H9 (cell line): ENCODE data around the gene MUC5AC. TPM values are rescaled to one million over a fixed set of nuclear protein-coding genes. Genes with fewer than 3 reads are reported as not detected.

ENCODE experiments used
- DNase-seq: peaks from one replicate; pipeline ENCODE4 v3.0.0-alpha.2; 2017
- H2AFZ ChIP-seq: one replicate; pipeline ENCODE4 v1.6.1; 2013; ENCODE audit warnings: mild to moderate bottlenecking, low read length, control low read depth, moderate library complexity
- H2AK5ac ChIP-seq: 2 replicates; pipeline ENCODE4 v1.6.1; 2013; ENCODE audit warnings: low read length, control low read depth, mixed read lengths; ENCODE audit not compliant: insufficient read length
- H2BK120ac ChIP-seq: one replicate; pipeline ENCODE4 v1.6.1; 2013; ENCODE audit warnings: low read depth, mild to moderate bottlenecking, low read length, control low read depth, inconsistent platforms; ENCODE audit not compliant: poor library complexity, severe bottlenecking
- H2BK12ac ChIP-seq: 2 replicates; pipeline ENCODE4 v1.6.1; 2013; ENCODE audit warnings: low read length, control low read depth, mixed read lengths, low read depth; ENCODE audit not compliant: insufficient read length
- H2BK15ac ChIP-seq: 2 replicates; pipeline ENCODE4 v1.6.1; 2013; ENCODE audit warnings: low read depth, low read length, control low read depth
- H2BK20ac ChIP-seq: one replicate; pipeline ENCODE4 v1.6.1; 2013; ENCODE audit warnings: low read depth, mild to moderate bottlenecking, low read length, control low read depth, inconsistent platforms; ENCODE audit not compliant: poor library complexity, severe bottlenecking
- H2BK5ac ChIP-seq: 2 replicates; pipeline ENCODE4 v1.6.1; 2013; ENCODE audit warnings: low read length, control low read depth, mixed read lengths; ENCODE audit not compliant: insufficient read length
- H3K14ac ChIP-seq: 2 replicates; pipeline ENCODE4 v1.6.1; 2013; ENCODE audit warnings: low read length, control low read depth; ENCODE audit not compliant: insufficient read depth
- H3K18ac ChIP-seq: 2 replicates; pipeline ENCODE4 v1.6.1; 2013; ENCODE audit warnings: low read depth, mild to moderate bottlenecking, mixed read lengths, low read length, control low read depth; ENCODE audit not compliant: insufficient read length
- H3K23ac ChIP-seq: 2 replicates; pipeline ENCODE4 v1.6.1; 2013; ENCODE audit warnings: low read length, control low read depth, mixed read lengths, low read depth; ENCODE audit not compliant: insufficient read length
- H3K23me2 ChIP-seq: 2 replicates; pipeline ENCODE4 v1.6.1; 2013; ENCODE audit warnings: low read depth, mild to moderate bottlenecking, mixed read lengths, low read length, control low read depth; ENCODE audit not compliant: insufficient read length, poor library complexity, severe bottlenecking
- H3K27ac ChIP-seq: 2 replicates; pipeline ENCODE4 v1.5.1; 2013; ENCODE audit warnings: low read length, control low read depth, mixed read lengths, low read depth; ENCODE audit not compliant: insufficient read length
- H3K27me3 ChIP-seq: 2 replicates; pipeline ENCODE4 v1.6.1; 2013; ENCODE audit warnings: low read length, control low read depth, inconsistent platforms; ENCODE audit not compliant: insufficient read depth
- H3K4ac ChIP-seq: 2 replicates; pipeline ENCODE4 v1.6.1; 2013; ENCODE audit warnings: low read depth, mild to moderate bottlenecking, control low read depth, inconsistent platforms, low read length, moderate library complexity
- H3K4me1 ChIP-seq: 2 replicates; pipeline ENCODE4 v1.6.1; 2013; ENCODE audit warnings: low read length, control low read depth, inconsistent platforms; ENCODE audit not compliant: insufficient read depth
- H3K4me2 ChIP-seq: 2 replicates; pipeline ENCODE4 v1.6.1; 2013; ENCODE audit warnings: low read length, control low read depth, mixed read lengths; ENCODE audit not compliant: insufficient read length, insufficient read depth
- H3K56ac ChIP-seq: 2 replicates; pipeline ENCODE4 v1.6.1; 2013; ENCODE audit warnings: low read depth, mild to moderate bottlenecking, mixed read lengths, low read length, control low read depth; ENCODE audit not compliant: insufficient read length
- H3K79me1 ChIP-seq: 2 replicates; pipeline ENCODE4 v1.6.1; 2013; ENCODE audit warnings: low read depth, mild to moderate bottlenecking, moderate library complexity, low read length, control low read depth, inconsistent platforms; ENCODE audit not compliant: insufficient read depth, poor library complexity, severe bottlenecking
- H3K79me2 ChIP-seq: 2 replicates; pipeline ENCODE4 v1.6.1; 2013; ENCODE audit warnings: low read length, control low read depth, inconsistent platforms; ENCODE audit not compliant: insufficient read depth
- H3K9ac ChIP-seq: 2 replicates; pipeline ENCODE4 v1.6.1; 2013; ENCODE audit warnings: low read length, control low read depth, mixed read lengths; ENCODE audit not compliant: insufficient read length; ENCODE audit errors: extremely low read depth
- H3K9me3 ChIP-seq: one replicate; pipeline ENCODE4 v1.6.1; 2013; ENCODE audit warnings: low read depth, low read length, inconsistent platforms; ENCODE audit not compliant: control insufficient read depth
- H3T11ph ChIP-seq: one replicate; pipeline ENCODE4 v1.6.1; 2013; ENCODE audit warnings: mild to moderate bottlenecking, low read length, control low read depth, inconsistent platforms
- H4K20me1 ChIP-seq: one replicate; pipeline ENCODE4 v1.6.1; 2013; ENCODE audit not compliant: control insufficient read depth, insufficient read length, insufficient read depth
- H4K5ac ChIP-seq: 2 replicates; pipeline ENCODE4 v1.6.1; 2013; ENCODE audit warnings: low read depth, mild to moderate bottlenecking, mixed read lengths, low read length, control low read depth; ENCODE audit not compliant: insufficient read length
- H4K8ac ChIP-seq: replicated peaks from 2 replicates; pipeline ENCODE4 v1.6.1; 2013; ENCODE audit warnings: low read length, control low read depth, mixed read lengths, low read depth; ENCODE audit not compliant: insufficient read length
- H4K91ac ChIP-seq: 2 replicates; pipeline ENCODE4 v1.6.1; 2013; ENCODE audit warnings: low read depth, mild to moderate bottlenecking, moderate library complexity, mixed read lengths, low read length, control low read depth; ENCODE audit not compliant: insufficient read length
- H3K27ac Mint-ChIP-seq, 3 experiments: 2 replicates in 2 of 3; 3 replicates in 1 of 3; pipeline ENCODE4 v1.8.0; 2020 to 2021; ENCODE audit warnings: mixed read lengths in 3 of 3, mild to moderate bottlenecking in 1 of 3, moderate library complexity in 1 of 3
- H3K27me3 Mint-ChIP-seq: 2 replicates; pipeline ENCODE4 v1.8.0; 2021; ENCODE audit warnings: low read depth, mild to moderate bottlenecking, moderate library complexity, mixed read lengths
- H3K36me3 Mint-ChIP-seq, 3 experiments: 2 replicates in 2 of 3; 3 replicates in 1 of 3; pipeline ENCODE4 v1.8.0; 2020 to 2021; ENCODE audit warnings: low read depth in 3 of 3, mixed read lengths in 3 of 3; ENCODE audit not compliant: insufficient read depth in 1 of 3
- H3K4me1 Mint-ChIP-seq, 2 experiments: 2 replicates each; pipeline ENCODE4 v1.8.0; 2020; ENCODE audit warnings: mixed read lengths in 2 of 2
- H3K4me3 Mint-ChIP-seq, 2 experiments: 2 replicates in 1 of 2; 3 replicates in 1 of 2; pipeline ENCODE4 v1.8.0; 2020 to 2021; ENCODE audit warnings: mild to moderate bottlenecking in 2 of 2, mixed read lengths in 2 of 2, moderate library complexity in 1 of 2
- H3K9me3 Mint-ChIP-seq, 2 experiments: 2 replicates in 1 of 2; 3 replicates in 1 of 2; pipeline ENCODE4 v1.8.0; 2020; ENCODE audit warnings: mild to moderate bottlenecking in 2 of 2, mixed read lengths in 2 of 2, moderate library complexity in 1 of 2
- CTCF ChIP-seq: fragments of 200-600 bp; sonication (generic); conservative IDR thresholded peaks from 3 replicates; pipeline ENCODE4 v1.8.0; 2021; ENCODE audit warnings: antibody characterized with exemption, mild to moderate bottlenecking
- WGBS: extraction: QIAGEN DNeasy Blood & Tissue Kit; methylation state at CpG from one replicate; pipeline ENCODE4 v1.1.7; 2013; ENCODE audit warnings: missing lambda C conversion rate, low lambda C conversion rate, mixed read lengths; ENCODE audit not compliant: insufficient read length; ENCODE audit errors: extremely low coverage; 5-methylcytosine and 5-hydroxymethylcytosine counted together
- total RNA-seq: library from RNA; stranded (reverse); gene quantifications from 2 replicates; pipeline ENCODE4 v1.2.1, GENCODE V29; 2021

The MUC5AC gene
- total RNA-seq, 1 experiment from 2014 or later, result not detected

- no peak for DNase-seq
These were observed 7.7 kb downstream of the MUC5AC start for GRCh38 chr11:1165256-1166041.

More at GRCh38 chr11:1165256-1166041, 7.7 kb downstream of the MUC5AC start:
- H3K4me1 ChIP-seq, result no peaks in the 10 kb centered on the region
- no peak overlapping the region for H4K5ac ChIP-seq
- no peaks in the 10 kb centered on the region for H3K79me1 ChIP-seq
- no peak overlapping the region for H3K27ac ChIP-seq
- no peak overlapping the region for H3K18ac ChIP-seq
- H3K9me3 ChIP-seq, result no peaks in the 10 kb centered on the region
- H2BK15ac ChIP-seq, result no peak overlapping the region
- H4K8ac ChIP-seq, result no peak overlapping the region
- peaks cover 13 to 26% of the 10 kb centered on the region in 2 experiments; a peak in 4 of 5 replicates for H3K9me3 Mint-ChIP-seq
- no peaks in the 10 kb centered on the region for H3K4me1 Mint-ChIP-seq
- no peak overlapping the region for H3T11ph ChIP-seq
- WGBS, result no CpG with 5 or more reads among the region's 30 CpGs
- no peak overlapping the region for H3K4me3 Mint-ChIP-seq
- no peak overlapping the region for H3K4ac ChIP-seq
- no peak overlapping the region for H4K91ac ChIP-seq
- H3K23me2 ChIP-seq, result no peaks in the 10 kb centered on the region
- no peaks in the 10 kb centered on the region for H4K20me1 ChIP-seq
- H3K56ac ChIP-seq, result no peak overlapping the region
- H3K27me3 ChIP-seq, result no peaks in the 10 kb centered on the region
- no peak overlapping the region for H3K23ac ChIP-seq
- H3K27me3 Mint-ChIP-seq, result peaks cover 3% of the 10 kb centered on the region; the same call in 1 of the 2 replicates
- no peak overlapping the region for H2BK12ac ChIP-seq
- H2BK5ac ChIP-seq, result no peak overlapping the region
- H2BK20ac ChIP-seq, result no peak overlapping the region
- H2AK5ac ChIP-seq, result no peak overlapping the region
- H3K36me3 Mint-ChIP-seq, result no peaks in the 10 kb centered on the region
- H3K79me2 ChIP-seq, result no peaks in the 10 kb centered on the region
- H3K27ac Mint-ChIP-seq, result no peak overlapping the region
- no peak overlapping the region for H2BK120ac ChIP-seq
- TF ChIP-seq CTCF, result no peak
- H2AFZ ChIP-seq, result no peak overlapping the region
- H3K14ac ChIP-seq, result no peak overlapping the region
- H3K9ac ChIP-seq, result no peak overlapping the region
- no peak overlapping the region for H3K4me2 ChIP-seq
